ENCODE results near the gene COL6A1.

The COL6A1 gene

DNA sequence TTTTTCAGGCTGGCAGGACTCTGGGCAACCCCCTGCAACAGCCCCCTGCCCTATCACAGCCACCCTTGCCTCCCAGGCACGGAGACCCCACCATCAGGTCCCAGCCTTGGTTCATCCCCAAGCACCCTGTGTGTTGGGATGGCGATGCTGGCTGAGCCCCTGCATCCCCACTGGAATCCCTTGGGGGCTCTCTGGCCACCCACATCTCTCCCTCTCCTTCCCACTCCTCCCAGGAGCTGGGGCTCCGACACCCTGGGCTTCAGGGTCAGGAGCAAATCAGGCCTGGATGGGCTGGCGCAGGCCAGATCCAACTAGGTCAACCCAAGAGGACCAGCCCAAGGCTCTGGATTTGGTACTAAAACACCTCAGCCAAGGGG, 25.9 kb downstream of the COL6A1 start:
- TF ChIP-seq TAF1 (IDR thresholded peaks at IDR 0.05; ENCODE audit: borderline replicate concordance, low read depth, low read length) (no peak), POLR2AphosphoS5 (IDR thresholded peaks at IDR 0.05; ENCODE audit: low read depth, low read length) (no peak), POLR2A (IDR thresholded peaks at IDR 0.05; ENCODE audit: low read depth, low read length) (no peak)
- FAIRE-seq: no peak

DNA sequence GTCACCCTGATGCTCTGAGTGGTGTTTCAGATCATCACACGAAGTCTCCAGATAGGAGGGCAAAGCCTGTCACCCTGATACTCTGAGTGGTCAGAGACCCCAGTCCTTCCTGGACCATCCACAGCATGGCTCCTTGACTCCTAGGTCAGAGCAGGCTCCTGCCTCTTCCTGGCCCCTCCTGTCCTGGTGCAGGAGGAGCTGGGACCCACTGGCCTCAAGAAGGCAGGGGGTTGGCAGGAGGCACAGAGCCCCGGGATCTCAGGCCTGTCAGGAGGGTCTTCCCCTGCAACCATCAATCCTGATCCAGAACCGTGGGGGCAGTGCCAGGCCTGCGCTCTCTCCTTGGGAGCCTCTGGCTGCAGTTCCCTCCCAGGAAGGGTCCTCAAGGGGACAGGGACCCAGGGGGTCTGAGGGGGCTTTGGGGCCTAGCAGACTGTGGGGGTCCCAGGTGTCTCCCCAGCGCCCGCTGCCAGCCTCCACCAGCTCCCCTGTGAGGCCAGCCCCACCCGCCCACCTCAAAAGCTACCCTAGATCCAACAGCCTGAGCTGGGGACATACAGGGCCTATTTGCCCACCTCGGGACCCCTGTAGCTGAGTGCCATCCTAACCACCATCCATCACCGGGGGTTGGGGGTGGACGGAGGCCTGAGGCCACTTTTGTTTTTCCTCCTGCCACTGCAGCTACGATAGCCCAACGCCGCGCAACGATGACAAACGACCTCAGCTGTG, 27.5 kb downstream of the COL6A1 start:
- DNase-seq (ENCODE audit: insufficient read length) (no peak), FAIRE-seq (no peak)
- TF ChIP-seq POLR2A (IDR thresholded peaks at IDR 0.05; ENCODE audit: low read depth, low read length) (no peak), TAF1 (IDR thresholded peaks at IDR 0.05; ENCODE audit: borderline replicate concordance, low read depth, low read length) (no peak), POLR2AphosphoS5 (IDR thresholded peaks at IDR 0.05; ENCODE audit: low read depth, low read length) (no peak)

More for the DNA sequence above, 25.9 kb downstream of the COL6A1 start:
- DNase-seq (ENCODE audit: insufficient read length): no peak

DNA sequence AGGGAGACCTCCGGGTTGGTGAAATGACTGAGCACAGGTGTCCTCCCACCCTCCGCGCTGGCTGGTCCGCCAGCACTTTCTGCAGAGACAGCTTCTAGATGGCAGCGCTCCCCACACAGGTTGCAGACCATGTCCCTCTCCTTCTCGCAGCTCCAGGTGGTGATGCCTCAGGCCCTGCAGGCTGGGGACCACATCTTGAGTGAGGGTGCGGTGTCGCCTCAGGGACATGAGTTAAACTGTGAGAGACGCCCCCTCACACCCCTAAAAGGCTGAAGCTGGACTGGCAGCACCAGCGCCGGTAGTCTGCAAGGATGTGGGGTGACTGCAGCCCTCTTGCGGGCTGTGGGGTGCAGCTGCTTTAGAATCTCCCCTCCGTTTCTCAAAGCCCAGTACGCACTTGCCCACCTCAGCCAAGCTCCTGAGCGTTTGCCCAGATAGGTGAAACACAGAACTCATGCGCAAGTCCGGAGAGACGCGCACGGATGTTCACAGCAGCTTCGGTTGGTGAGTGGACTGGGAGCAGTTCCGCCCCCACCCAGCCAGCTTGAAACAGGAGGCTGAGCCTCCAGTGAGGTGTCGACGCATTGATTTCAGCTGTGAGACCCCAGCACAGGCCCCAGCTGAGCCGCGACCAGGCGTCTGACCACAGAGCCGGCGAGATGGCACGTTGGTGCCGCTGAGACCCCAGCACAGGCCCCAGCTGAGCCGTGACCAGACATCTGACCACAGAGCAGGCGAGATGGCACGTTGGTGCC, 28.6 kb downstream of the COL6A1 start:
- no peak for DNase-seq (ENCODE audit: insufficient read length)
- FAIRE-seq: no peak
- TF ChIP-seq POLR2AphosphoS5 (IDR thresholded peaks at IDR 0.05; ENCODE audit: low read depth, low read length): no peak
- no peak for TF ChIP-seq TAF1 (IDR thresholded peaks at IDR 0.05; ENCODE audit: borderline replicate concordance, low read depth, low read length)
- TF ChIP-seq POLR2A (IDR thresholded peaks at IDR 0.05; ENCODE audit: low read depth, low read length): no peak

DNA sequence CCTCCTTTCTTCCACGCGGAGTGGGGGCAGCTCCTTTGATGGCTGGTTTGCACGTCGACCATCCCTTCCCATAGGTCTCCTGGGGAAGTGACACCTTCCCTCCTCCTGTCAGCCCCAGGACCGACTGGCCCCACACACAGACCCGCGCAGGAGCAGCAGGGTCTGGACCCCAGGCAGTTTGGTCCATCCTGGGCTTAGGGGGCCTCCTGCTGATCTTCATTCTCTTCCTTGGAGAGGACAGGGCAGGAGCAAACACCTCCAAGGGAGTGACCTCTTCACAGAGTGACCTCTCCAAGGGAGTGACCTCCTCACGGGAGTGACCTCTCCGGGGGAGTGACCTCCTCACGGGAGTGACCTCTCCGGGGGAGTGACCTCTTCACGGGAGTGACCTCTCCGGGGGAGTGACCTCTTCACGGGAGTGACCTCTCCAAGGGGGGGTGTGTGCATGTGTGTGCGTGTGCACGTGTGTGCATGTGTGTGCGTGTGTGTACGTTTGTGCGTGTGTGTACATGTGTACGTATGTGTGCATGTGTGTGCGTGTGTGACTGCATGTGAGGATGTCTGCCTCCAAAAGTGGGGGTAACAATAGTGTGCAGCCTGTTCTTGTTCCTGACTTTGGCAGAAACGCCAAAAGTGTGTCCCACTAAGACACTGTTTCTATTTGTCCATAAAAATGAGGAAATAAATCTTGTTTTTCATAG, 29.8 kb downstream of the COL6A1 start:
- FAIRE-seq: no peak

DNA sequence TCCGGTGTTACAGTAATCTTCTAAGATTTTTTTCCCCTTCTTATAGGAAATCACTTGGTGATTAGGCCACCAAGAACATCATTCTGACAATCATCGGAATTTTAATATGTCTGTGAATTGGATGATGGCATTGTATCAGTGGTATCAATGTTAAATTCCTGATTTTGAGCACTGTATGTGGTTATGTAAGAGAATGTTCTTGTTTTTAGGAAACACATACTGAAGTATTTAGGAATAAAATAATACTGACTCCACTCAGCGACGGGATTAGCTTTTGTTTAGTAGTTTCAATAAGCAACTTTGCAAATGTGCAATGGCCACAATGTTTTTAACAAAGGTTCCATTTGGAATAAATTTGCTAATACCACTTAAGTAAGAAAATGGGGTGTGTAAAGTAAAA, 30.6 kb downstream of the COL6A1 start:
- FAIRE-seq: no peak
- TF ChIP-seq TAF1 (IDR thresholded peaks at IDR 0.05; ENCODE audit: borderline replicate concordance, low read depth, low read length) (no peak), POLR2A (IDR thresholded peaks at IDR 0.05; ENCODE audit: low read depth, low read length) (no peak), POLR2AphosphoS5 (IDR thresholded peaks at IDR 0.05; ENCODE audit: low read depth, low read length) (no peak)
- no peak for DNase-seq (ENCODE audit: insufficient read length)

More for the DNA sequence above, 29.8 kb downstream of the COL6A1 start:
- no peak for DNase-seq (ENCODE audit: insufficient read length)
- TF ChIP-seq TAF1 (IDR thresholded peaks at IDR 0.05; ENCODE audit: borderline replicate concordance, low read depth, low read length): no peak
- TF ChIP-seq POLR2A (IDR thresholded peaks at IDR 0.05; ENCODE audit: low read depth, low read length): no peak
- no peak for TF ChIP-seq POLR2AphosphoS5 (IDR thresholded peaks at IDR 0.05; ENCODE audit: low read depth, low read length)

DNA sequence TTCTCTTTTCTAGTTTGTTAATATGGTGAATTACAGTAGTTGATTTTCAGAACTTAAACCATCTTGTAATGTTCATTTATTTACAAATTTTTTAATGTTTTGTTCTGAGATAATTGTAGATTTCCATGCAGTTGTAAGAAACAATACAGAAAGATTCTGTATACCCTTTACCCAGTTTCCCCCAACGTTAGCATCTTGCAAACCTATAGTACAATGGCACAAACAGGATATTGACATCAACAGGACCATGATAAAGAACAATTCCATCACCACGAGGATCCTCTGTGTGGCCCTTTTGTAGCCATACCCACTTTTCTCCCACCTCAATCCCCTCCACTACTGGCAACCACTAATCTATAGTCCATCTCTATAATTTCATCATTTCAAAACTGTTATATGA, 33.3 kb downstream of the COL6A1 start:
- no peak for FAIRE-seq
- DNase-seq (ENCODE audit: insufficient read length): no peak
- TF ChIP-seq POLR2AphosphoS5 (IDR thresholded peaks at IDR 0.05; ENCODE audit: low read depth, low read length) (no peak), POLR2A (IDR thresholded peaks at IDR 0.05; ENCODE audit: low read depth, low read length) (no peak), TAF1 (IDR thresholded peaks at IDR 0.05; ENCODE audit: borderline replicate concordance, low read depth, low read length) (no peak)

DNA sequence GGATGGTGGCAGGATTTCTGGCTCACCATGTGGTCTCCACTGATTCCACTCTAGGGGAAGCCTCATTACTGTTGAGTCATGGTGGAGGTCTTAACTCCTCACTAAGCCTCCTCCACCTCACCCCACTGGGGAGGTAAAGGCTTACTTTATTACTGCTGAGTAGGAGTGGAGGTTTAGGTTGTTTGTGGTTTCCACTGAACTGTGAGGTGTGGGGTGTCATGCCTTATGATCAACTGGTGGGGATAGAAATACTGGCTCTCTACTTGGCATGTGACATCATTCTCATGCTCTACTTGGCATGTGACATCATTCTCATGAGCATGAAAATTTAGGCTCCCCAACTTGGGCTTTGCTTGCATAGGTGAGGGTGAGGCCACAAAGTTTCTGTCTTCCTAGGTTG, 35.6 kb downstream of the COL6A1 start:
- TF ChIP-seq POLR2AphosphoS5 (IDR thresholded peaks at IDR 0.05; ENCODE audit: low read depth, low read length) (no peak), POLR2A (IDR thresholded peaks at IDR 0.05; ENCODE audit: low read depth, low read length) (no peak), TAF1 (IDR thresholded peaks at IDR 0.05; ENCODE audit: borderline replicate concordance, low read depth, low read length) (no peak)
- FAIRE-seq: no peak
- DNase-seq (ENCODE audit: insufficient read length): no peak

DNA sequence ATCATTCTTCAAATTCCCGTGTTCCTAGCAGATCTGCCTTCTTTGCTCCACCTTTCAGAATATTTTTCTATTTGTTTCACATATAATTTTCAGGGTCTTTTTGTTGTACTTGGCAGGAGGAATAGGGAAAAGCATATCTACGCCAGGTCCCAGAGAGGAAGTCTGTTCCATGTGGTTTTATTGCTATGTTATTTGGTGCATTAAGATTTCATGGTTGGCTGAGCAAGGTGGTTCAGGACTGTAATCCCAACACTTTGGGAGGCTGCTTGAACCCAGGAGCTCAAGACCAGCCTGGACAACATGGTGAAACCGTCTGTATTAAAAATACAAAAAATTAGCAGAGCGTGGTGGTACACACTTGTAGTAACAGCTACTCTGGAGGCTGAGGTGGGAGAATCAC, 36.1 kb downstream of the COL6A1 start:
- no peak for DNase-seq (ENCODE audit: insufficient read length)
- FAIRE-seq: no peak
- TF ChIP-seq TAF1 (IDR thresholded peaks at IDR 0.05; ENCODE audit: borderline replicate concordance, low read depth, low read length) (no peak), POLR2A (IDR thresholded peaks at IDR 0.05; ENCODE audit: low read depth, low read length) (no peak), POLR2AphosphoS5 (IDR thresholded peaks at IDR 0.05; ENCODE audit: low read depth, low read length) (no peak)

DNA sequence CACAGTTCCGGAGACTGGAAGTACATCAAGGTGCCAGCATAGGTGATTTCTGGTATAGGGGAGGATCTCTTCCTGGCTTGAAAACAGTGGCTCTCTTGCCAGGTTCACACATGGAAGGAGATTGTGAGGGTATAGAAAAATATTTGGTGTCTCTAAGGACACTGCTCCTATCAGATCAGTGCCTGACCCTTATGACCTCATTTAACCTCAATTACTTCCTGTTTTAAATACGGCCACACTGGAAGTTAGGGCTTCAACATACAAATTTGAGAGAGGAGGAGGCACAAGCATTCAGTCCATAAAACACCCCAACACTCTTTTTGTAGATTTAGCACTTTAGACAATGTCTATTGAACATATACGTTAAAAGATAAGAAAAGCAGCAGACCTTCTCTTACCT, 37.0 kb downstream of the COL6A1 start:
- FAIRE-seq (no peak), DNase-seq (ENCODE audit: insufficient read length) (no peak)
- TF ChIP-seq POLR2A (IDR thresholded peaks at IDR 0.05; ENCODE audit: low read depth, low read length) (no peak), TAF1 (IDR thresholded peaks at IDR 0.05; ENCODE audit: borderline replicate concordance, low read depth, low read length) (no peak), POLR2AphosphoS5 (IDR thresholded peaks at IDR 0.05; ENCODE audit: low read depth, low read length) (no peak)

DNA sequence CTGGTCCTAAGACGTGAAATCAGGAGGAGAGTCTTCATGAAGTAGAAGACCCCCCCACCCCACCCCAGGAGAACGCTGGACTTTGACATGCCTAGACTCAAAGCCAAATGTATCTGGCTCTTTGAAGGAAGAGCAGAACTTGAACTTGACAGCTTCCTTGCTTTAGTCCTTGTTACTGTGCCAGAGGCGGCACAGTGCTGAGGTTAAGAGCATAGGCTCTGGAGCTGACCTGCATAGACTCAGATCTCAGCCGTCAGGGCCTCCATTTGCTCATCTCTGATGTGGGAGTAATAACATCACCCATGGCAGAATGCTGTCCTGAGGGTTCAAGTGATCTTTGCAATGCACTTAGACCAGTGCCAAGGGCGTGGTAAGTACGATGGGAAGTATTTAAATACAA, 39.0 kb downstream of the COL6A1 start:
- FAIRE-seq: no peak
- TF ChIP-seq TAF1 (IDR thresholded peaks at IDR 0.05; ENCODE audit: borderline replicate concordance, low read depth, low read length) (no peak), POLR2AphosphoS5 (IDR thresholded peaks at IDR 0.05; ENCODE audit: low read depth, low read length) (no peak), POLR2A (IDR thresholded peaks at IDR 0.05; ENCODE audit: low read depth, low read length) (no peak)
- DNase-seq (ENCODE audit: insufficient read length): no peak

DNA sequence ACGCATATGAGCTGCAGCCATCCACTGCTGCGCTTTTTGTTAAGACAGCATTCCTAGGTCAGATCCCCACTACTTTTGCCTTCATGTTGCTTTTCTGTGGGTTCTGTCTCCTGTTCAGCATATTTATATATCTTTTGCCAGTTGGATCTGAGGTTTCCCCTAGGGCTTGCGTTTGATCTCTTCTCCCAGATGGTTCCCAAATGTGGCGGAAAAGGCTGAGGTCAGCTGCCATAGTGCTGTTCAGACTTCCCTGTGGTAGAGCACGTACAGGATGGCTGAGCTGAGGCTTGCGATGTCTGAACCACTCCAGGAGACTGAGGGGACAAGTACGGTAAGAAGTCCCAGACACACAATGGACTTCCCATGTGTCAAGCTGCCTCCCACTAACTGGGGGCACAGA, 39.8 kb downstream of the COL6A1 start:
- DNase-seq (ENCODE audit: insufficient read length) (no peak), FAIRE-seq (no peak)
- TF ChIP-seq POLR2A (IDR thresholded peaks at IDR 0.05; ENCODE audit: low read depth, low read length) (no peak), TAF1 (IDR thresholded peaks at IDR 0.05; ENCODE audit: borderline replicate concordance, low read depth, low read length) (no peak)
